Endodermal cell (in vitro differentiated cells): Measurements from ENCODE around the gene TRIM33. TPM values are rescaled to one million over a fixed set of nuclear protein-coding genes. Genes with fewer than 3 reads are reported as not detected.
"Not testable (repeated sequence)": the region's sequence is repeated elsewhere in the genome, so short reads cannot be mapped to it uniquely, and the experiment has no call there.

Source experiments
- DNase-seq: peaks from one replicate; pipeline ENCODE4 v3.0.0-alpha.2; 2017
- H3K27ac ChIP-seq: 2 replicates; pipeline ENCODE4 v1.5.1; 2013; ENCODE audit warnings: mild to moderate bottlenecking, low read depth, low read length, moderate library complexity
- H3K27me3 ChIP-seq: 2 replicates; pipeline ENCODE4 v1.6.1; 2013; ENCODE audit warnings: mild to moderate bottlenecking, low read length, moderate library complexity; ENCODE audit not compliant: insufficient read depth, control insufficient read depth, poor library complexity, severe bottlenecking
- H3K36me3 ChIP-seq: 2 replicates; pipeline ENCODE4 v1.7.0; 2013; ENCODE audit warnings: mild to moderate bottlenecking, low read length, moderate library complexity; ENCODE audit not compliant: control insufficient read depth, insufficient read depth
- H3K4me1 ChIP-seq: one replicate; pipeline ENCODE4 v1.7.0; 2013; ENCODE audit warnings: low read length; ENCODE audit not compliant: control insufficient read depth, insufficient read depth
- H3K4me3 ChIP-seq: 2 replicates; pipeline ENCODE4 v1.5.1; 2013; ENCODE audit warnings: mild to moderate bottlenecking, low read length, moderate library complexity
- H3K9ac ChIP-seq: 2 replicates; pipeline ENCODE4 v1.6.1; 2013; ENCODE audit warnings: mild to moderate bottlenecking, low read length, moderate library complexity; ENCODE audit not compliant: poor library complexity, severe bottlenecking; ENCODE audit errors: extremely low read depth
- H3K9me3 ChIP-seq: 2 replicates; pipeline ENCODE4 v1.6.1; 2013; ENCODE audit warnings: mild to moderate bottlenecking, low read length, moderate library complexity; ENCODE audit not compliant: control insufficient read depth
- H3K27ac Mint-ChIP-seq: 2 replicates; pipeline ENCODE4 v1.8.0; 2020; ENCODE audit warnings: mixed read lengths
- H3K27me3 Mint-ChIP-seq: 2 replicates; pipeline ENCODE4 v1.8.0; 2021; ENCODE audit warnings: mild to moderate bottlenecking, mixed read lengths; ENCODE audit not compliant: insufficient read depth
- H3K36me3 Mint-ChIP-seq: 2 replicates; pipeline ENCODE4 v1.8.0; 2020; ENCODE audit warnings: low read depth, mixed read lengths
- H3K4me1 Mint-ChIP-seq: 2 replicates; pipeline ENCODE4 v1.8.0; 2020; ENCODE audit warnings: mixed read lengths
- H3K4me3 Mint-ChIP-seq: 2 replicates; pipeline ENCODE4 v1.8.0; 2020; ENCODE audit warnings: mild to moderate bottlenecking, moderate library complexity, mixed read lengths
- H3K9me3 Mint-ChIP-seq: 2 replicates; pipeline ENCODE4 v1.8.0; 2020; ENCODE audit warnings: mild to moderate bottlenecking, mixed read lengths
- WGBS, 2 experiments: methylation state at CpG; one replicate each; pipeline versions ENCODE4 v1.1.5 to v1.1.7; 2013; ENCODE audit warnings: missing lambda C conversion rate in 2 of 2, mixed read lengths in 1 of 2; ENCODE audit not compliant: insufficient coverage in 1 of 2, insufficient read length in 1 of 2; 5-methylcytosine and 5-hydroxymethylcytosine counted together
- total RNA-seq, 2 donors: library from RNA; stranded (reverse); fragmentation: NEBNext Ultra II Directional in 1 of 2; extraction: Animal tissue kit (Norgen Biotek cat#: 25700) in 1 of 2; gene quantifications; 2 replicates in 1 of 2; 3 replicates in 1 of 2; pipeline ENCODE4 v1.2.1, GENCODE V29; 2021
- TF ChIP-seq, protein P1 (sequence below): fragments of 200-600 bp; sonication (generic); conservative IDR thresholded peaks from 2 replicates; pipeline ENCODE4 v1.5.0; 2021; ENCODE audit warnings: antibody characterized with exemption, mild to moderate bottlenecking

TRIM33 gene
- total RNA-seq, 2 donors from 2014 or later = 47.2 to 50.6 TPM

DNA sequence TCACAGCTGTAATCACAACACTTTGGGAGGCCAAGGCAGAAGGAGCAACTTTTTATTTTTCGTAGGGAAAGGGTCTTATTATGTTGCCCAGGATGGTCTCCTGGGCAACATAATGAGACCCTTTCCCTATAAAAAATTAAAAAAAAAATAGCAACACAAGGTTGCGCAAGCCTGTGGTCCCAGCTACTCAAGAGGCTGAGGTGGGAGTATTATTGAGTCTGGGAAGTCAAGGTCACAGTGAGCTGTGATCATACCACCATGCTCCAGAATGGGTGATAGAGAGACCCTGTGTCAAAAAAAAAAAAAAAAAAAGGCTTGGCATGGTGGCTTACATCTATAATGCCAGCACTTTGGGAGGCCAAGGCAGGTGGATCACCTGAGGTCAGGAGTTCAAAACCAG, 131.6 kb downstream of the TRIM33 start:
- Mint-ChIP-seq H3K9me3 (peaks cover 73% of the 10 kb centered on the region), H3K36me3 (peaks cover 4% of the 10 kb centered on the region), H3K27me3 (no peaks in the 10 kb centered on the region), H3K27ac (no peak overlapping the region), H3K4me1 (peaks cover 5% of the 10 kb centered on the region), H3K4me3 (no peak overlapping the region)
- WGBS, 2 experiments = 96 to 100% methylated on average over 1 to 2 of the region's 2 CpGs
- TF ChIP-seq, protein P1, sequence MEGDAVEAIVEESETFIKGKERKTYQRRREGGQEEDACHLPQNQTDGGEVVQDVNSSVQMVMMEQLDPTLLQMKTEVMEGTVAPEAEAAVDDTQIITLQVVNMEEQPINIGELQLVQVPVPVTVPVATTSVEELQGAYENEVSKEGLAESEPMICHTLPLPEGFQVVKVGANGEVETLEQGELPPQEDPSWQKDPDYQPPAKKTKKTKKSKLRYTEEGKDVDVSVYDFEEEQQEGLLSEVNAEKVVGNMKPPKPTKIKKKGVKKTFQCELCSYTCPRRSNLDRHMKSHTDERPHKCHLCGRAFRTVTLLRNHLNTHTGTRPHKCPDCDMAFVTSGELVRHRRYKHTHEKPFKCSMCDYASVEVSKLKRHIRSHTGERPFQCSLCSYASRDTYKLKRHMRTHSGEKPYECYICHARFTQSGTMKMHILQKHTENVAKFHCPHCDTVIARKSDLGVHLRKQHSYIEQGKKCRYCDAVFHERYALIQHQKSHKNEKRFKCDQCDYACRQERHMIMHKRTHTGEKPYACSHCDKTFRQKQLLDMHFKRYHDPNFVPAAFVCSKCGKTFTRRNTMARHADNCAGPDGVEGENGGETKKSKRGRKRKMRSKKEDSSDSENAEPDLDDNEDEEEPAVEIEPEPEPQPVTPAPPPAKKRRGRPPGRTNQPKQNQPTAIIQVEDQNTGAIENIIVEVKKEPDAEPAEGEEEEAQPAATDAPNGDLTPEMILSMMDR = no peak
- Histone ChIP-seq H3K36me3 (no peaks in the 10 kb centered on the region), H3K4me1 (no peaks in the 10 kb centered on the region), H3K9me3 (peaks cover 71% of the 10 kb centered on the region), H3K27ac (no peak overlapping the region), H3K9ac (no peak overlapping the region), H3K27me3 (no peaks in the 10 kb centered on the region), H3K4me3 (no peak overlapping the region)
- DNase-seq = no peak

DNA sequence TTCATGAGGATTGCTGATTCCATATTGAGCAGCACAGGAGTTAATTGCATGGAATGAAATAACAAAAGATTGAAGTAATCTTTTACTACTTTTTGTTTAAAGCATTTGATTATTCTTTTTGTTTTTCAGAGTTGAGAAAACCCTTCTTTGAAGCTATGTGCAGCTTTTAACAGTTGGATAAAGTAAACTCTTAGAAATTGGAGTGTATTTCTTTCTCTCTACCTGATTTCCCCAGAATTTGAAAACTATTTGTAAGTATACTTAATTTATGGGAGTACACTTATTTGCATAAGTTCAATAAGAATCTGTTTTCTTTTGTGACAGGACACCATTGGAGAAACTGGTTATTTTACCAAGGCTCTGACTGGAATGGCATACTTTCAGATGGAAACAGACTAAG, 133.6 kb downstream of the TRIM33 start:
- Histone ChIP-seq H3K9me3 (peaks cover 80% of the 10 kb centered on the region), H3K9ac (no peak overlapping the region), H3K4me1 (no peaks in the 10 kb centered on the region), H3K27me3 (no peaks in the 10 kb centered on the region), H3K36me3 (no peaks in the 10 kb centered on the region), H3K27ac (no peak overlapping the region), H3K4me3 (peak overlapping the region; percentile 42)
- peaks cover 5% of the 10 kb centered on the region for H3K4me1 Mint-ChIP-seq
- DNase-seq = no peak
- peaks cover 10% of the 10 kb centered on the region for H3K36me3 Mint-ChIP-seq
- H3K27ac Mint-ChIP-seq = no peak overlapping the region
- no peak overlapping the region for H3K4me3 Mint-ChIP-seq
- peaks cover 69% of the 10 kb centered on the region for H3K9me3 Mint-ChIP-seq
- H3K27me3 Mint-ChIP-seq = no peaks in the 10 kb centered on the region
- TF ChIP-seq, protein P1 = no peak

DNA sequence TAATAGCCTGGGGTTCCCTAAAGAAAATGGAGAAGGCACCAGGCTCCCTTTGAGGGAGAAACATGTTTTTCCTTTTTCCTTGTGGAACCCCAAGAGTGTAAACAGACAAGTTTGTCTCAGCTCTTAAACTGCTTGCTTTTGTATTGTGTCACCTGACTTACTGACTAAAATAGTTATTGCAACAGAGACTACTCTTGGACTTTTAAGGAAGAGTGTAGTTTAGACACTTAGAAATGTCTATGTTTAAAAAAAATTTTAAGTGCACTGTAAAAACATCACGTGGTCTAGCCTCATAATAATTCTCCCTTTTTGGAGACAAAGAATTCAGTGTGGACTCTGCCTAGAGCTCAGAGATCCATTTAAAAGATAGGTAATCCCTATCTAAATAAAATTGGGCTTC, 141.1 kb downstream of the TRIM33 start:
- Histone ChIP-seq H3K27ac (no peak overlapping the region), H3K4me1 (no peaks in the 10 kb centered on the region), H3K27me3 (no peaks in the 10 kb centered on the region), H3K9me3 (peaks cover 28% of the 10 kb centered on the region), H3K9ac (no peak overlapping the region), H3K4me3 (no peak overlapping the region), H3K36me3 (no peaks in the 10 kb centered on the region)
- TF ChIP-seq, protein P1 = no peak
- DNase-seq = no peak
- Mint-ChIP-seq H3K9me3 (peaks cover 35% of the 10 kb centered on the region), H3K4me3 (no peak overlapping the region), H3K27me3 (no peaks in the 10 kb centered on the region), H3K4me1 (peaks cover 31% of the 10 kb centered on the region), H3K36me3 (peaks cover 12% of the 10 kb centered on the region), H3K27ac (peak overlapping the region; percentile 83)
- WGBS, 2 experiments = 78 to 100% methylated on average over 1 of the region's 1 CpG

DNA sequence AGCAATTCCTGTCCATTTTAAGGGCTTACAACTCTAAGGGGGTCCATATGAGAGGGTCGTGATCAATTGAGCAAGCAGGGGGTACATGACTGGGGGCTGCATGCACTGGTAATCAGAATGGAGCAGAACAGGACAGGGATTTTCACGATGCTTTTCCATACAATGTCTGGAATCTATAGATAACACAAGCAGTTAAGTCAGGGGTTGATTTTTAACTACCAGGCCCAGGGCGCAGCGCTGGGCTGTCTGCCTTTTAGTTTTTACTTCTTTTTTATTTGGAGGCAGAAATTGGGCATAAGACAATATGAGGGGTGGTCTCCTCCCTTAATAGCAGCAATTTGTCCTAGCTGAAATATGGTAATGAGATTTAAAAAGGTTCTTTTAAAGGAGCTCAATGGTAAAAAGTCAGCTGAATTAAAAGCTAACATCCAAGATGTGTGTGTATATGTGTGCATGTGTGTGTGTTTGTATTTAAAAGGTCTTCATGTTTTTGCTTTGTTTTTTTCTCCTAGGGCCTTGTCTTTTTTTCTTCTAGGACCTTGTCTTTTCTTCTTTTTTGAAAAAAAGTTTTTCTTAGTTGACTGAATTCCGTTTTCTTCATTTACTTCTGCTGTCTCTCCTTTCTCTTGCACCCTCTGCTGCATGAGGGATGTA, 141.6 kb downstream of the TRIM33 start:
- DNase-seq = not testable (repeated sequence)
- H3K9me3 ChIP-seq = peaks cover 24% of the 10 kb centered on the region

More for the DNA sequence above, 141.6 kb downstream of the TRIM33 start:
- H3K9ac ChIP-seq, H3K36me3 ChIP-seq, H3K4me3 ChIP-seq, H3K4me1 ChIP-seq, H3K27me3 Mint-ChIP-seq, H3K27me3 ChIP-seq, H3K27ac ChIP-seq: not testable (repeated sequence)
- H3K4me1 Mint-ChIP-seq = peaks cover 31% of the 10 kb centered on the region
- peaks cover 12% of the 10 kb centered on the region for H3K36me3 Mint-ChIP-seq
- peak overlapping the region; percentile 26 for H3K4me3 Mint-ChIP-seq
- WGBS, 2 experiments = 91 to 97% methylated on average over 3 to 5 of the region's 5 CpGs
- peaks cover 36% of the 10 kb centered on the region for H3K9me3 Mint-ChIP-seq
- peak overlapping the region; percentile 83 for H3K27ac Mint-ChIP-seq
